C1 segment of cervical spinal cord (tissue), 14 donors: ENCODE data around the gene VPREB3.

ENCODE experiments used
- DNase-seq, 14 donors: peaks; one replicate each; lab custom pipeline; 2025; lab: John Stamatoyannopoulos, UW

The VPREB3 gene

GRCh38 chr22:23754220-23754919 is at the start of gene VPREB3:
Gene VPREB3, minus strand, starts transcription at chr22:23754425. Its CDS starts 62 bp downstream, at chr22:23754363.
- no peak for DNase-seq

GRCh38 chr22:23803001-23803819 is 49.0 kb upstream of the VPREB3 start:
- peak in 2 of 14 donors; percentile 25 to 98 for DNase-seq

GRCh38 chr22:23801886-23802377 is 47.7 kb upstream of the VPREB3 start:
- no peak for DNase-seq

- DNase-seq, result no peak
Observed at GRCh38 chr22:23801238-23801821, 47.1 kb upstream of the VPREB3 start.

- DNase-seq, result no peak
Observed at GRCh38 chr22:23800297-23801237, 46.3 kb upstream of the VPREB3 start.

GRCh38 chr22:23796461-23796860 is 42.2 kb upstream of the VPREB3 start:
- DNase-seq, result no peak

- DNase-seq, result no peak
Observed at GRCh38 chr22:23793326-23793725, 39.1 kb upstream of the VPREB3 start.

- DNase-seq, result no peak
Observed at GRCh38 chr22:23791738-23792645, 37.8 kb upstream of the VPREB3 start.

GRCh38 chr22:23790819-23791737 is 36.9 kb upstream of the VPREB3 start:
- peak in 1 of 14 donors; percentile 28 for DNase-seq

- peak in 1 of 14 donors; percentile 19 for DNase-seq
Observed at GRCh38 chr22:23789638-23790037, 35.4 kb upstream of the VPREB3 start.

GRCh38 chr22:23789121-23789520 is 34.9 kb upstream of the VPREB3 start:
- DNase-seq, result no peak

- no peak for DNase-seq
Observed at GRCh38 chr22:23787910-23788309, 33.7 kb upstream of the VPREB3 start.

GRCh38 chr22:23787600-23787896 is 33.3 kb upstream of the VPREB3 start:
- DNase-seq, result no peak

- peak in 13 of 14 donors; percentile 31 to 88 (median 75) for DNase-seq
Observed at GRCh38 chr22:23786752-23787599, 32.8 kb upstream of the VPREB3 start, which contains the start of gene SMARCB1. Gene SMARCB1, plus strand, starts transcription at chr22:23786966. Its CDS starts 204 bp downstream, at chr22:23787170.

- DNase-seq, result no peak
Observed at GRCh38 chr22:23786261-23786710, 32.1 kb upstream of the VPREB3 start.

- no peak for DNase-seq
Observed at GRCh38 chr22:23784215-23784732, 30.0 kb upstream of the VPREB3 start.

- DNase-seq, result no peak
Observed at GRCh38 chr22:23783265-23784150, 29.3 kb upstream of the VPREB3 start.
